Glutamatergic neuron (in vitro differentiated cells): Measurements from ENCODE around the gene SUN3. TPM values are rescaled to one million over a fixed set of nuclear protein-coding genes. Genes with fewer than 3 reads are reported as not detected.
"Not testable (repeated sequence)": the region's sequence is repeated elsewhere in the genome, so short reads cannot be mapped to it uniquely, and the experiment has no call there.

Experiments
- DNase-seq: peaks from one replicate; pipeline ENCODE4 v3.0.0; 2022
- H3K27ac Mint-ChIP-seq: one replicate; pipeline ENCODE4 v1.8.0; 2020; ENCODE audit warnings: mild to moderate bottlenecking, mixed read lengths, inconsistent platforms; ENCODE audit not compliant: unreplicated experiment
- H3K27me3 Mint-ChIP-seq: one replicate; pipeline ENCODE4 v1.8.0; 2020; ENCODE audit warnings: mild to moderate bottlenecking, moderate library complexity, mixed read lengths, inconsistent platforms; ENCODE audit not compliant: unreplicated experiment
- H3K36me3 Mint-ChIP-seq: one replicate; pipeline ENCODE4 v1.8.0; 2020; ENCODE audit warnings: mild to moderate bottlenecking, mixed read lengths, inconsistent platforms; ENCODE audit not compliant: unreplicated experiment
- H3K4me1 Mint-ChIP-seq: one replicate; pipeline ENCODE4 v1.8.0; 2020; ENCODE audit warnings: mild to moderate bottlenecking, low read depth, mixed read lengths, inconsistent platforms; ENCODE audit not compliant: unreplicated experiment
- H3K4me3 Mint-ChIP-seq: one replicate; pipeline ENCODE4 v1.8.0; 2020; ENCODE audit warnings: mild to moderate bottlenecking, mixed read lengths, inconsistent platforms; ENCODE audit not compliant: unreplicated experiment
- H3K9me3 Mint-ChIP-seq: one replicate; pipeline ENCODE4 v1.8.0; 2020; ENCODE audit warnings: mild to moderate bottlenecking, moderate library complexity, mixed read lengths, inconsistent platforms; ENCODE audit not compliant: unreplicated experiment
- total RNA-seq: library from RNA; stranded (reverse); fragmentation: NEBNext Ultra II Directional; extraction: Animal tissue kit (Norgen Biotek cat#: 25700); gene quantifications from one replicate; pipeline ENCODE4 v1.2.1, GENCODE V29; 2021; ENCODE audit not compliant: unreplicated experiment
- TF ChIP-seq, protein P1 (sequence below): fragments of 200-600 bp; sonication (generic); IDR thresholded peaks from one replicate; pipeline ENCODE4 v1.5.0; 2021; ENCODE audit not compliant: partially characterized antibody, unreplicated experiment

The SUN3 gene
- total RNA-seq, 1 donor from 2014 or later, result not detected

DNA sequence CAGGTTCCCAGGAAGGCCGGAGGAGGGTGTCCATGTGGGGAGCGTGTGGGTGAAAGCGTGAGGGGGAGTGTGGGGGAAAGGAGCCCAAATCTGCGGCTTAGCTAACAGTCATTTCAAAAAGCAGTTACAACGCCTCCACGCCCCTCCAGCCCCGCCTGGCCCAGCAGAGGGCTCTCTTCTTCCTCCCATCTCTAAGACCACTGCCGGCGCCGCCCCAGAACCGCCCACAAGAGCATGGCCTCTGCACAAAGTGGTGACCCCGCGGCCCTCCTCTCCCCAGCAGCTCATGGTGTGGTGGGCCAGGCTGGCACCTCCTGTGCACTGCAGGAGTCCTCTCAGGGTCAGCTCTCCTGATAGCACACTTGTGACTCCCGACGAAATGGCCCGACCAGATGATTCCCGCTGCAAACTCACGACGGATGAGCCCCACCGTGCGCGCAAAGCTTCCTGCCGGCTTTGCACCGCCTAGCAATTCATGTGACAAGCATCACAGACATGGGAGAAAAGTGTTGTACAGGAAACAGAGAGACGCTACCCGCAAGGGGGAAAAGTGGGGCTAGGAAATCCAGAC is 37.1 kb downstream of the SUN3 start:
- peaks cover 3% of the 10 kb centered on the region for H3K9me3 Mint-ChIP-seq
- peak; percentile 92 for DNase-seq
- peak overlapping the region; percentile 88 for H3K4me3 Mint-ChIP-seq

DNA sequence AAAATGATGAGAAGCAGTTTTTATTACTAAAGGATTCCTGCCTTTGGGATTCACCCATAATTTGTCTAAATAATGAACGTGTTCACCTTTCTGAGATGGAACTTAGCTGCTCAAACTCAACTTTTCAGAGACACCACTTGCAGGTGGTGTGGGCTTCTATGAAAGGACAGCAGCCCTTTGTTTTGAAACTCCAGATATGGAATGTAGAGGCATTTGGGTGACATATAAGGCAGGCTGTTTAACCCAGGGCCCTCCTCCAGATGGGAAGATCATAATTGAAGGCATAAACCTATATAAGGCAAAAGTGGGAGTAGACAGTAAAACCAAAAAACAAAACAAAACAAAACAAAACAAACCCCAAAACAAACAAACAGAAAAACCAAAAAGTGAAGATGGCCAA is 37.6 kb downstream of the SUN3 start:
- TF ChIP-seq, protein P1, sequence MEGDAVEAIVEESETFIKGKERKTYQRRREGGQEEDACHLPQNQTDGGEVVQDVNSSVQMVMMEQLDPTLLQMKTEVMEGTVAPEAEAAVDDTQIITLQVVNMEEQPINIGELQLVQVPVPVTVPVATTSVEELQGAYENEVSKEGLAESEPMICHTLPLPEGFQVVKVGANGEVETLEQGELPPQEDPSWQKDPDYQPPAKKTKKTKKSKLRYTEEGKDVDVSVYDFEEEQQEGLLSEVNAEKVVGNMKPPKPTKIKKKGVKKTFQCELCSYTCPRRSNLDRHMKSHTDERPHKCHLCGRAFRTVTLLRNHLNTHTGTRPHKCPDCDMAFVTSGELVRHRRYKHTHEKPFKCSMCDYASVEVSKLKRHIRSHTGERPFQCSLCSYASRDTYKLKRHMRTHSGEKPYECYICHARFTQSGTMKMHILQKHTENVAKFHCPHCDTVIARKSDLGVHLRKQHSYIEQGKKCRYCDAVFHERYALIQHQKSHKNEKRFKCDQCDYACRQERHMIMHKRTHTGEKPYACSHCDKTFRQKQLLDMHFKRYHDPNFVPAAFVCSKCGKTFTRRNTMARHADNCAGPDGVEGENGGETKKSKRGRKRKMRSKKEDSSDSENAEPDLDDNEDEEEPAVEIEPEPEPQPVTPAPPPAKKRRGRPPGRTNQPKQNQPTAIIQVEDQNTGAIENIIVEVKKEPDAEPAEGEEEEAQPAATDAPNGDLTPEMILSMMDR, result no peak
- Mint-ChIP-seq H3K4me3 (peak overlapping the region; percentile 88), H3K27me3 (no peaks in the 10 kb centered on the region), H3K27ac (peak overlapping the region; percentile 96), H3K4me1 (peaks cover 23% of the 10 kb centered on the region), H3K9me3 (peaks cover 3% of the 10 kb centered on the region), H3K36me3 (no peaks in the 10 kb centered on the region)
- no peak for DNase-seq

More for the DNA sequence above, 37.1 kb downstream of the SUN3 start:
- TF ChIP-seq, protein P1, result no peak
- H3K27me3 Mint-ChIP-seq, result no peaks in the 10 kb centered on the region
- peaks cover 23% of the 10 kb centered on the region for H3K4me1 Mint-ChIP-seq
- peak overlapping the region; percentile 96 for H3K27ac Mint-ChIP-seq
- H3K36me3 Mint-ChIP-seq, result no peaks in the 10 kb centered on the region

DNA sequence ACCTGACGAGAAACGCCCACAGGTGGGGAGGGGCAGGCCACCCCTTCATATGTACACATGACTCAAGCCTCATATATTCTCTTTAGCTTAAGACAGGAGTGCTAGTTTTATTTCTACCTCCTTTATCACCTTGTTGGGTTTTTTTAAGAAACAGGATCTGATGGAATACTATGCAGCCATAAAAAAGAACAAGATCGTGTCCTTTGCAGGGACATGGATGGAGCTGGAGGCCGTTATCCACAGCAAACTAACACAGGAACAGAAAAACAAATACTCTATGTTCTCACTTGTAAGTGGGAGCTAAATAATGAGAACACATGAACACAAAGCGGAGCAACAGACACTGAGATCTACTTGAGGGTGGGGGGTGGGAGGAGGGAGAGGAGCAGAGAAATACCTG is 38.3 kb downstream of the SUN3 start:
- peaks cover 23% of the 10 kb centered on the region for H3K4me1 Mint-ChIP-seq
- TF ChIP-seq, protein P1, result no peak
- no peaks in the 10 kb centered on the region for H3K36me3 Mint-ChIP-seq
- H3K27ac Mint-ChIP-seq, result peak overlapping the region; percentile 78
- no peak overlapping the region for H3K4me3 Mint-ChIP-seq
- H3K27me3 Mint-ChIP-seq, result no peaks in the 10 kb centered on the region
- no peak for DNase-seq
- H3K9me3 Mint-ChIP-seq, result peaks cover 3% of the 10 kb centered on the region

DNA sequence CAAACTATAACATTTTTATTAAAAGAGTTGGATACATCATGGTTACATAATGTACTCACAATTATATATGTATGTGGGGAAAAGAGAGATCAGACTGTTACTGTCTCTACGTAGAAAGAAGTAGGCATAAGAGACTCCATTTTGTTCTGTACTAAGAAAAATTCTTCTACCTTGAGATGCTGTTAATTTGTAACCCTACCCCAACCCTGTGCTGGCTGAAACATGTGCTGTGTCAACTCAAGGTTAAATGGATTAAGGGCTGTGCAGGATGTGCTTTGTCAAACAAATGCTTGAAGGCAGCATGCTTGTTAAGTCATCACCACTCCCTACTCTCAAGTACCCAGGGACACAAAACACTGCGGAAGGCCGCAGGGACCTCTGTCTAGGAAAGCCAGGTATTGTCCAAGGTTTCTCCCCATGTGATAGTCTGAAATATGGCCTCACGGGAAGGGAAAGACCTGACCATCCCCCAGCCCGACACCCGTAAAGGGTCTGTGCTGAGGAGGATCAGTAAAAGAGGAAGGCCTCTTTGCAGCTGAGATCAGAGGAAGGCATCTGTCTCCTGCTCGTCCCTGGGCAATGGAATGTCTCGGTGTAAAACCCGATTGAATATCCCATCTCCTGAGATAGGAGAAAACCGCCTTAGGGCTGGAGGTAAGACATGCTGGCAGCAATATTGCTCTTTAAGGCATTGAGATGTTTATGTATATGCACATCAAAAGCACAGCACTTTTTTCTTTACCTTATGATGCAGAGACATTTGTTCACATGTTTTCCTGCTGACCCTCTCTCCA is 39.1 kb downstream of the SUN3 start:
- Mint-ChIP-seq H3K27ac (peak overlapping the region; percentile 78), H3K4me1 (peaks cover 23% of the 10 kb centered on the region)
- H3K27me3 Mint-ChIP-seq, H3K36me3 Mint-ChIP-seq, H3K9me3 Mint-ChIP-seq, H3K4me3 Mint-ChIP-seq, DNase-seq: not testable (repeated sequence)

DNA sequence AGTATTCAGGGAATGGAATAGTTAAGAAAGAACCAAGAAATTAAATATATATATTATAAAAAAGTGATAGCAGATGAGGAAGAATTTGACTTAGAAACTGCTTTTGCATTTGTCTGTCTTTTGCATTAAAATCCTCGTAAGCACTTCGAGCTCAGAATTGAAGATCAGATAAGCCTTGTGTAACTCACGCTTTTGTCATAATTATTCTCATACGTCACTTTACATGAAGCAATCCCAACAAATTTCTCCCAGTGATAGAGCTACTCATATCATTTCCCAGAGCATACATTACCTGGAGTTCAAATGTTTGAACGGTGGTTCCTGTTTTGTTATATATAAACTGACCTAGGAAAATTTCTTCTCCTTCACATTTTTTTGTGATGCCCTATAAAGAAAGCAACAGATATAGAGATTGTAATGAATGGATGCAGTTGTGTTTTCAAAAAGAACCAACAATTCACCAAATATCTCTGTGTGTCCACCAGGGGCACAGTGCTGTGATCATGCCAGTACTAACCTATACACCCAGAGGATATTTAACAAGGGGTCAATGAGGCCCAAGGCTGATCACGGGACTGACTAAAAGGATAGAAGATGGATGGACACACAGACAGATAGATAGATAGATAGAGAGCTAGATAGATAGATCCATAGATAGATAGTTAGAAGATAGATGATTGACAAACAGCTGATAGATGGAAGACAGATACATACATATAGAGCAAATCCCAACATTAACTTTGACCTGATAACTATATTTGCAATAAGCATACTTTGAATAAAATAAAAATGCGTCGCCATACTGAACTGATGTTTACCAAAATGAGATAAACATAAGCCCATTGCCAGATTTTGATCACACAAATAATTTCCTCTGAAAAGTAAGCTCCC is 40.2 kb downstream of the SUN3 start:
- peaks cover 23% of the 10 kb centered on the region for H3K4me1 Mint-ChIP-seq
- peaks cover 2% of the 10 kb centered on the region for H3K9me3 Mint-ChIP-seq
- no peaks in the 10 kb centered on the region for H3K36me3 Mint-ChIP-seq
- DNase-seq, result peak; percentile 25
- no peak overlapping the region for H3K27ac Mint-ChIP-seq
- H3K27me3 Mint-ChIP-seq, result no peaks in the 10 kb centered on the region
- TF ChIP-seq, protein P1, result peak; percentile 59
- no peak overlapping the region for H3K4me3 Mint-ChIP-seq
